ENCODE measurements around the gene C12orf60. TPM values are rescaled to one million over a fixed set of nuclear protein-coding genes. Genes with fewer than 3 reads are reported as not detected.

The C12orf60 gene
- total RNA-seq, 1 donor from 2014 or later, result 4.9 TPM

DNA sequence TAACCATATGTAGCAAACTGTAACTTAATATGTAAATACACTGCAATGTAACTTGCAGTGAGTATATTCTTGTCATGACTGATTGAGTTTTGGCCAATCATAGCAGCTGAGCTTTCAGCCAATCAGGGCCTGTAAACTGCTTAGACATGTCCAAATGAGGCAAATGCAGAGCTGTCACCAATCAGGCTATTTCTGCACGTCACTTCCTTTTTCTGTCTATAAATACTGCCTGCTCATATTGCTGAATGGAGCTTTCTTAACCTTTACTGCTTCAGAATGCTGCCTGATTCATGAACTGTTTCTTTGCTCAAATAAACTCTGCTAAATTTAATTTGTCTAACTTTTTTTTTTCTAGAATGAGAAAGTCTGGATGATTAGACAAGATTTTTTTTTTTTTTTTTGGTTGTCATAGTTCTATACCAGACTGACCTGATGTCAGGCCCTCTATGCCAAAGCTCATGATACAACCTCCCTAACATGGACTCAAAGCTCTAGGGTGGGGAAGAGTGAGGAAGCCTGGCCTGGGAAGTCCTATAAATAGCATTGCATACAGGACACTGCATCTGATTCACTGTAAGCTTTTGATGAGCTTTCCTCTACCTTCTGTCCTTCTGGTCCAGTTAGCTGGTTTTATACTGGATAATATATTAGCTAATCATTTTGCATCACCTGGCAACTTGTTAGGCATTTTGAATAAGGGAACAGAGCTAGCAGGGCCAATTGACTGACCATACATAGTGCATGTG is 70.1 kb downstream of the C12orf60 start:
- Histone ChIP-seq H3K36me3 (ENCODE audit: control insufficient read depth, insufficient read depth, low read length) (no peaks in the 10 kb centered on the region), H3K4me3 (ENCODE audit: low read depth, low read length) (no peak overlapping the region), H3K27me3 (ENCODE audit: control insufficient read depth, insufficient read depth, low read length) (no peaks in the 10 kb centered on the region)
- no peak for DNase-seq (ENCODE audit: low read depth)
- TF ChIP-seq CTCF (IDR thresholded peaks at IDR 0.05; ENCODE audit: insufficient read depth, low read length, poor library complexity, severe bottlenecking), result no peak

Other genes starting within 250 kb of the C12orf60 start
- 6.3 and 6.6 TPM in 2 replicates for gene PLBD1, start 235.8 kb upstream of the C12orf60 start, total RNA-seq
- not detected in 2 replicates for gene GUCY2C, start 107.1 kb upstream of the C12orf60 start, total RNA-seq
- 21.7 and 31.4 TPM in 2 replicates for gene WBP11, start 192 bp upstream of the C12orf60 start, total RNA-seq
- gene SMCO3, start 10.5 kb downstream of the C12orf60 start, total RNA-seq, result not detected in 2 replicates
- gene ART4, start 39.9 kb downstream of the C12orf60 start, total RNA-seq, result not detected in 2 replicates
- gene MGP, start 82.2 kb downstream of the C12orf60 start, total RNA-seq, result 2.2 and 4.0 TPM in 2 replicates
- gene ERP27, start 134.9 kb downstream of the C12orf60 start, total RNA-seq, result 0.07 and 0.13 TPM in 2 replicates
- 10.4 and 13.8 TPM in 2 replicates for gene ARHGDIB, start 157.9 kb downstream of the C12orf60 start, total RNA-seq
- gene PDE6H, start 169.4 kb downstream of the C12orf60 start, total RNA-seq, result not detected in 2 replicates

Measured in kidney epithelial cell (primary cell).